HL-60 (cell line): ENCODE data around the gene AFF3.

Source experiments
- DNase-seq, 2 experiments: peaks; one replicate each; pipeline ENCODE4 v3.0.0-alpha.2; 2010 to 2020; ENCODE audit warnings: low read depth in 1 of 2, low spot score in 1 of 2
- H3K27ac ChIP-seq: fragments of 250-450 bp; sonication (Bioruptor Pico); replicated peaks from 2 replicates; pipeline ENCODE4 v1.5.1; 2020; ENCODE audit warnings: mild to moderate bottlenecking, moderate library complexity
- H3K27me3 ChIP-seq: fragments of 250-450 bp; sonication (Bioruptor Pico); 2 replicates; pipeline ENCODE4 v1.5.1; 2021; ENCODE audit warnings: mild to moderate bottlenecking, moderate library complexity; ENCODE audit not compliant: insufficient read depth, poor library complexity, severe bottlenecking
- H3K4me3 ChIP-seq: replicated peaks from 2 replicates; pipeline ENCODE4 v1.5.1; 2011; ENCODE audit warnings: mild to moderate bottlenecking, control low read depth, low read length; ENCODE audit not compliant: insufficient read depth
- GABPA ChIP-seq: IDR thresholded peaks from 2 replicates; pipeline ENCODE4 v1.6.1; 2012; ENCODE audit warnings: low read depth
- POLR2AphosphoS5 ChIP-seq: IDR thresholded peaks from 2 replicates; pipeline ENCODE4 v1.6.1; 2012; ENCODE audit warnings: low read depth
- SPI1 ChIP-seq: IDR thresholded peaks from 2 replicates; pipeline ENCODE4 v1.6.1; 2012; ENCODE audit warnings: low read depth, mild to moderate bottlenecking, borderline replicate concordance
- TF ChIP-seq, protein P1 (sequence below): IDR thresholded peaks from one replicate; pipeline ENCODE4 v1.5.1; 2011; ENCODE audit warnings: low read length, control low read depth, inconsistent platforms; ENCODE audit not compliant: insufficient read depth
- TF ChIP-seq, protein P2 (sequence below): IDR thresholded peaks from 2 replicates; pipeline ENCODE4 v1.6.1; 2012; ENCODE audit warnings: low read depth; ENCODE audit not compliant: insufficient replicate concordance

AFF3 gene

DNA sequence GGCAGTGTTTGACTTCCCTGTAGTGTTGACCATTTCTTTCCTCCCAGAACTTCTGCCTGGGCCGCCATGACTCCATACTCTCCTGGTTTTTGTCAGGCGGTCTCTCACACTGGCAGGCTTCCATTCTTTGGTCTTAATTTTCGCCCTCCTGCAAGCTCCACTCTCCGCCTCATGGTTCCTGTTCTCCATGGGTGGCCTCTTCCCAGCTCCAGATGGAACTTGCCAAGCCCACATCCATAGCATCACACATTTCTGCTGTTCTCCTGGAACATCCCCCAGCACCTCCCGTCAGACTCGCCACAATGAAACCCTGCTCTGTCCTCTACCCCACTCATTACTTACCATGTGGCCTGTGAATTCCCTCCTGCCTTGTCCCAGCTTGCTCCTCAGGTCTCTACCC is 896 bp upstream of the AFF3 start:
- no peak overlapping the region for H3K27ac ChIP-seq
- TF ChIP-seq POLR2AphosphoS5 (no peak), GABPA (no peak), SPI1 (no peak)
- TF ChIP-seq, protein P1, sequence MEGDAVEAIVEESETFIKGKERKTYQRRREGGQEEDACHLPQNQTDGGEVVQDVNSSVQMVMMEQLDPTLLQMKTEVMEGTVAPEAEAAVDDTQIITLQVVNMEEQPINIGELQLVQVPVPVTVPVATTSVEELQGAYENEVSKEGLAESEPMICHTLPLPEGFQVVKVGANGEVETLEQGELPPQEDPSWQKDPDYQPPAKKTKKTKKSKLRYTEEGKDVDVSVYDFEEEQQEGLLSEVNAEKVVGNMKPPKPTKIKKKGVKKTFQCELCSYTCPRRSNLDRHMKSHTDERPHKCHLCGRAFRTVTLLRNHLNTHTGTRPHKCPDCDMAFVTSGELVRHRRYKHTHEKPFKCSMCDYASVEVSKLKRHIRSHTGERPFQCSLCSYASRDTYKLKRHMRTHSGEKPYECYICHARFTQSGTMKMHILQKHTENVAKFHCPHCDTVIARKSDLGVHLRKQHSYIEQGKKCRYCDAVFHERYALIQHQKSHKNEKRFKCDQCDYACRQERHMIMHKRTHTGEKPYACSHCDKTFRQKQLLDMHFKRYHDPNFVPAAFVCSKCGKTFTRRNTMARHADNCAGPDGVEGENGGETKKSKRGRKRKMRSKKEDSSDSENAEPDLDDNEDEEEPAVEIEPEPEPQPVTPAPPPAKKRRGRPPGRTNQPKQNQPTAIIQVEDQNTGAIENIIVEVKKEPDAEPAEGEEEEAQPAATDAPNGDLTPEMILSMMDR = no peak
- TF ChIP-seq, protein P2, sequence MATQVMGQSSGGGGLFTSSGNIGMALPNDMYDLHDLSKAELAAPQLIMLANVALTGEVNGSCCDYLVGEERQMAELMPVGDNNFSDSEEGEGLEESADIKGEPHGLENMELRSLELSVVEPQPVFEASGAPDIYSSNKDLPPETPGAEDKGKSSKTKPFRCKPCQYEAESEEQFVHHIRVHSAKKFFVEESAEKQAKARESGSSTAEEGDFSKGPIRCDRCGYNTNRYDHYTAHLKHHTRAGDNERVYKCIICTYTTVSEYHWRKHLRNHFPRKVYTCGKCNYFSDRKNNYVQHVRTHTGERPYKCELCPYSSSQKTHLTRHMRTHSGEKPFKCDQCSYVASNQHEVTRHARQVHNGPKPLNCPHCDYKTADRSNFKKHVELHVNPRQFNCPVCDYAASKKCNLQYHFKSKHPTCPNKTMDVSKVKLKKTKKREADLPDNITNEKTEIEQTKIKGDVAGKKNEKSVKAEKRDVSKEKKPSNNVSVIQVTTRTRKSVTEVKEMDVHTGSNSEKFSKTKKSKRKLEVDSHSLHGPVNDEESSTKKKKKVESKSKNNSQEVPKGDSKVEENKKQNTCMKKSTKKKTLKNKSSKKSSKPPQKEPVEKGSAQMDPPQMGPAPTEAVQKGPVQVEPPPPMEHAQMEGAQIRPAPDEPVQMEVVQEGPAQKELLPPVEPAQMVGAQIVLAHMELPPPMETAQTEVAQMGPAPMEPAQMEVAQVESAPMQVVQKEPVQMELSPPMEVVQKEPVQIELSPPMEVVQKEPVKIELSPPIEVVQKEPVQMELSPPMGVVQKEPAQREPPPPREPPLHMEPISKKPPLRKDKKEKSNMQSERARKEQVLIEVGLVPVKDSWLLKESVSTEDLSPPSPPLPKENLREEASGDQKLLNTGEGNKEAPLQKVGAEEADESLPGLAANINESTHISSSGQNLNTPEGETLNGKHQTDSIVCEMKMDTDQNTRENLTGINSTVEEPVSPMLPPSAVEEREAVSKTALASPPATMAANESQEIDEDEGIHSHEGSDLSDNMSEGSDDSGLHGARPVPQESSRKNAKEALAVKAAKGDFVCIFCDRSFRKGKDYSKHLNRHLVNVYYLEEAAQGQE = no peak
- no peak for DNase-seq

DNA sequence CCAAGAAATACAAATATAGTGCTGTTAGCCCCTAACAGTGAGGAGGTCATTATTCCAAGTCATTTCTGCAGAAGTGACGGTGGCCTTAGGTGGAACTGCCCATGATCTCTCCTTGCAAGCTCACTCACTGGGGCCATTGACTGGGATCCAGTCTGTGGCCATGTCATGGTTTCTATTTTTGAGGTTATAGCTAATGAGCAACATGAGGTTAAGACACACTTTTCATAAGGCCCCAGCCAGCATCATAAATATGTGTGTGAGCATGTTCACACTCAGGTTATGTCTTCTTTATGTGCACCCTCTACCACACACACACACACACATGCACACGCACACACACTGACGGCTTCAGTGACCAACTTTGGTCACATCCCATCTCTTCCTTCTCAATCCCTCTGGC is 484 bp downstream of the AFF3 start:
- no peak for DNase-seq
- no peaks in the 10 kb centered on the region for H3K27me3 ChIP-seq
- TF ChIP-seq GABPA (no peak), SPI1 (no peak), POLR2AphosphoS5 (no peak)
- TF ChIP-seq, protein P2 = no peak
- TF ChIP-seq, protein P1 = no peak
- no peak overlapping the region for H3K27ac ChIP-seq
- peak overlapping the region; percentile 61 for H3K4me3 ChIP-seq

More for the DNA sequence above, 896 bp upstream of the AFF3 start:
- Histone ChIP-seq H3K4me3 (no peak overlapping the region), H3K27me3 (no peaks in the 10 kb centered on the region)

DNA sequence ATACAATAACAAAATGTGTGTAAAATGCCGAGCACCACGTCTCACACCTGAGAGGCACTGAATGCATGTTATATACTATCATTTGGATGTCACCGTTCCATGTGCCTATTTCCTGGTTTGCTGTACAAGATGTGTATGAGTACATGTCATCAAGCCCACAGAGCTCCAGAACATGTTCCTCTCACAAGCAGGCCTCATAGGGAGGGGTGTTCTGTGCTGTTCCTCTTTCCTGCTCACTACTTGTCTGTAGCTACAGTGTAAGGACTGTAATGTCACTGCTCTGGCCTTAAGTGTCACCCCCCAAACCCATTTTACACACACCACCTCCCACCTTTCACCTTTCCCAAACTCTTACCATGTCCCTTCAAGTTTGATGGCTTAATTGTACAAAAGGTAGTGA is 1.8 kb downstream of the AFF3 start:
- H3K4me3 ChIP-seq = peak overlapping the region; percentile 61
- peak; percentile 14 to 57 for DNase-seq
- TF ChIP-seq, protein P2 = no peak
- TF ChIP-seq POLR2AphosphoS5 = no peak
- TF ChIP-seq GABPA = no peak
- TF ChIP-seq, protein P1 = no peak
- peak; percentile 79 for TF ChIP-seq SPI1
- H3K27ac ChIP-seq = no peak overlapping the region
- H3K27me3 ChIP-seq = no peaks in the 10 kb centered on the region
